SK-N-SH (cell line): ENCODE results near the gene CREB5.

Experiments used
- CTCF ChIP-seq: fragments of 200-600 bp; sonication (generic); IDR thresholded peaks from 2 replicates; pipeline ENCODE4 v1.6.1; 2017; ENCODE audit warnings: antibody characterized with exemption, mild to moderate bottlenecking, moderate library complexity
- EP300 ChIP-seq, 2 experiments: IDR thresholded peaks; 2 replicates each; pipeline versions ENCODE4 v1.4.0 to v1.6.1; 2012; ENCODE audit warnings: borderline replicate concordance in 1 of 2, low read depth in 1 of 2, low read length in 1 of 2
- IRF3 ChIP-seq: fragments of 150-350 bp; IDR thresholded peaks from 2 replicates; pipeline ENCODE4 v1.6.1; 2016; ENCODE audit warnings: mild to moderate bottlenecking, low read depth, low read length
- JUND ChIP-seq: IDR thresholded peaks from 2 replicates; pipeline ENCODE4 v1.4.0; 2012
- MAX ChIP-seq: IDR thresholded peaks from 2 replicates; pipeline ENCODE4 v1.4.0; 2012; ENCODE audit warnings: low read depth
- PBX3 ChIP-seq: IDR thresholded peaks from 2 replicates; pipeline ENCODE4; 2012
- POLR2AphosphoS5 ChIP-seq: IDR thresholded peaks from 2 replicates; pipeline ENCODE4 v1.6.1; 2012; ENCODE audit warnings: low read depth, low read length
- TAF1 ChIP-seq: IDR thresholded peaks from 2 replicates; pipeline ENCODE4 v1.6.1; 2012; ENCODE audit warnings: low read depth, mild to moderate bottlenecking, low read length, moderate library complexity, borderline replicate concordance
- YY1 ChIP-seq: IDR thresholded peaks from 2 replicates; pipeline ENCODE4 v1.4.0; 2012; ENCODE audit warnings: low read depth, mild to moderate bottlenecking

GRCh38 chr7:28754447-28754846, 342.1 kb downstream of the CREB5 start:
- TF ChIP-seq CTCF (no peak), YY1 (no peak), POLR2AphosphoS5 (no peak), TAF1 (no peak), JUND (no peak), MAX (no peak), PBX3 (no peak), EP300 (IDR thresholded peaks at IDR 0.05; ENCODE audit: borderline replicate concordance in 1 of 2, low read depth in 1 of 2, low read length in 1 of 2) (no peak), IRF3 (no peak)
